Daoy (cell line): ENCODE results near the gene NUAK2. TPM values are rescaled to one million over a fixed set of nuclear protein-coding genes. Genes with fewer than 3 reads are reported as not detected.

ENCODE experiments used
- DNase-seq: peaks from one replicate; pipeline ENCODE4 v3.0.0-alpha.2; 2015; ENCODE audit warnings: low read depth
- total RNA-seq: library from RNA; depleted of rRNA; stranded (reverse); fragments of >200 nt; shearing (Covaris generic); gene quantifications from 2 replicates; pipeline ENCODE4 v1.2.3, GENCODE V29; 2014

The NUAK2 gene
- total RNA-seq, 1 experiment from 2014 or later: 11.1 TPM

DNA sequence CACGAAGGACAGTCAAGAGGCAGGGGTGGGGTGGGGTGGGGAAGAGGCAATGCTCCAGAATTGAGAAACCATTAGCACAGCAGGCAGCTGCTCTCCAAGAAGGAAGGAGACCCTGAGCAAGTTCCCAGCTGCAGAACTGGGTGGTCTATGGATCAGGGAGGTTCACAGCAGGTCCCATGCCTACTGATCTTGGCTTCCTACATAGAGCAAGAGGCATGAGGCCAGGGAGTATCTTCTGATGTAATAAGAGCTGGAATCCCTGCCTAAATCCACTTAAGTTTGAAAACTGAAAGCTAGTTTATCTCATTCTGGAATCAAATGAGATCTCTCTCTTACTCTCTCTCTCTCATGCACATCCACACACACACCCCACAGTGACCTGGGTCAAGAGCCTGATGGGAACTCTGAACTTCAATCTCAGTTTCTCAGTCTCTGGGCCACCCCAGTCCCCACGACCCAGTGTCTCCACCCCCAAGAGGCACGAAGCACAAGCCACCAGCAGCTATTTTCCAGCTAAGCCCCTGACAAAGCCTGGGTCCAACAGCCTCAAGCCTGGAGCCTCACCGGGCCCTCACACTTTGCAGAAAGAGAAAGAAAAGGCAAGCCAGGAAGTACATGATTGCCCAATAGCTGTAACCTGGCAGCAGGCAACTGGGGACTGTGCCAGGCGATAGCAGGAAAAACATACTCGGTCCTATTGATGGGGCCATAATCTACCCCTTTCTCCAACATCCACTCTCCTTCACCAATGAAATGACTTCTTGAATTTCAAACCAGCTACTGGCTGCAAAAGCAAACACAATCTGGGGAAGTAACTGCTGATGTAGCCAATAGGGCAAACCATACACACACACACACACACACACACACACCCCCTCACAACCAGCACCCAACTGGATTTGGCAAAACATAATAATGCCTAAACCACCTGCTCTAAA is 2.2 kb downstream of the NUAK2 start:
- peak; percentile 78 for DNase-seq

DNA sequence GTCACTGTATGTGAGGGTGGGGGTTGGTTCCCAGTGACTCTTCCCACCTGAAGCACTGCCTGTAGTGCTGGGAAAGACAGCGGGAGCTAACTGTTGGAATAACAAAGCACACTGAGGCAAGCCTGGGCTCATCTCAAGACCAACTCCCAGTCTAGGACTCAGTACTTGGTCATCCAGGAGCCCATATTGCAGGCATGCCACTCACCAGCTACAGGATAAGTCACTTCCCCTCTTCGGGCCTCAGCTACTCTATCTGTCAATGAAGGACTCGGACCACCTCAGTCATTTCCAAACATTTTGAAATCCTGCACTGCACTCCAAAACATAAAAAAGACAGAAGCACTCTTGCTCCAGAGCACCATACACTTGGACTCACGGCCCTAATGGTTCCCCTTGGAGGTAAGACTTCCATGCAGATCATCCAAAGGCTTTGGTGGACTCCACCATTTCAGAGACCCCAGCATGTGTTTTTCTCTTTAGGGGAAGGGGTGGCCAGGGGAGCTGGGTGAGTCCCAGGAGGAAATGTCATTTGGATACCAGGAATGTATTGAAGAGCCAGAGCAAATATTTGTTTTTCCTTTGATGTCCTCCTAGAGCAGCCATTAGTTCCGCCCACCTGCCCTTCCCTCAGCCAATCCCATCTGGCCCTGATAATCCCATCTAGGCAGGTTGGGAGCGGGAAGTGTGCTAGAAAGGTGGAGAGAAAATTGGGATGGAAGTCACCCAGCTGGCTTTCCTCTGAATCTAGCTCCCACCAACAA is 3.1 kb downstream of the NUAK2 start:
- DNase-seq: no peak

DNA sequence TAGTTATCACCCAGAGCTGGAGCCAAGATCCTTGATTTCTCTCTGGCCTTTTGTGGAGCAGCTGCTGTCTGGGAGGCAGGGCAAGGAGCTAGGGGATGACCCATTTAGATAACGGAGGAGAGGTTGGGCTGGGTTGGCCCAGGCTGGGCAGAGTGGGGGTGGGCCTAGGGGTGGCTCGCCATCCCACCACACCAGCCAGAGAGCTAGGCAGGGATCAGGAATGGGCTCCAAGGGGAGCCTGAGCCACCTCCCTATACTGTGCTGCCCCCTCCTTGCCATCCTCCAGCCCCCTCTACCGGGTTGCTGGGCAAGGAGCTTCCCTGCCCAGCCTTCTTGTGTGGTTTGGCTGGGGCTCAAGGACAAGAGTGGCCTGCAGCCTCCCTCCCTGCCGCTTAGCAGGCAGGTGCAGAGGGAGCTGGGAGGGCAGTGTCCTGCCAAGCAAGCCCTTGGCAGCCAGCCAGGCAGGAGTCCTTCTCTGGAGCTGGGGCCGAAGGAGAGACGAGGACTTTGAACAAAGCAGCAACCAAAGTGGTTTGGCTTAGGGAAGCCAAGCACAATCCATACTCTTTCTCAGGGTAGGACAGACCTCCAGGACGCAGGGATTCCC is 4.1 kb downstream of the NUAK2 start:
- DNase-seq: peak; percentile 69

- DNase-seq: peak; percentile 50
Observed at GRCh38 chr1:205316161-205316566, 5.4 kb downstream of the NUAK2 start.

DNA sequence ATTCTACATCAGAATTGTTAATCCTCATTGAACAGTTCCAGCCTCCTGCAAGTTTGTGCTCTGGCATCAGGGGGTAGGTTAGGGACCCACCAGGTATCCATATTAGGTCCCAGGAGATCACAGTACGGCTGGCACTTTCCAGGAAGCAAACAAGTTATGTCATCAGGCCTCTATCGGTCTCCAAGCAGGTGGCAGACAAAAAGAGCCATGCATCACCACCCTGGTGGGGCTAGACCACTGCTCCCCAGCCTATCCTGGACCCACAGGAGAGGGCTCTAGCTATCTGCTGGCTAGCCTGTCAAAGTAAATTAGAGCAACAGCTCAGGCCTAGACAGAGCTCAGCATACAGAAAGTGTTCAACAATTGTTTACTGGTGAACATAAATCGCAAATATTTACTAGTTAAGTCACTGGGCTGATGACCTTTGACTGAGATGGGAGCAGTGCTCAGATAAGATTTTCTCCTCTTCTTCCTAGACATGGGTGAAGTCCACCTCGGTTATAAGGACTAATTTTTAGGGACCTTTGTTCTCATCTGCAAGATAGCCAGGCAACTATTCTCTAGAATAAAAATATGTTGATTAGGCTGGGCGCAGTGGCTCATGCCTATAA is 6.4 kb downstream of the NUAK2 start:
- no peak for DNase-seq

DNA sequence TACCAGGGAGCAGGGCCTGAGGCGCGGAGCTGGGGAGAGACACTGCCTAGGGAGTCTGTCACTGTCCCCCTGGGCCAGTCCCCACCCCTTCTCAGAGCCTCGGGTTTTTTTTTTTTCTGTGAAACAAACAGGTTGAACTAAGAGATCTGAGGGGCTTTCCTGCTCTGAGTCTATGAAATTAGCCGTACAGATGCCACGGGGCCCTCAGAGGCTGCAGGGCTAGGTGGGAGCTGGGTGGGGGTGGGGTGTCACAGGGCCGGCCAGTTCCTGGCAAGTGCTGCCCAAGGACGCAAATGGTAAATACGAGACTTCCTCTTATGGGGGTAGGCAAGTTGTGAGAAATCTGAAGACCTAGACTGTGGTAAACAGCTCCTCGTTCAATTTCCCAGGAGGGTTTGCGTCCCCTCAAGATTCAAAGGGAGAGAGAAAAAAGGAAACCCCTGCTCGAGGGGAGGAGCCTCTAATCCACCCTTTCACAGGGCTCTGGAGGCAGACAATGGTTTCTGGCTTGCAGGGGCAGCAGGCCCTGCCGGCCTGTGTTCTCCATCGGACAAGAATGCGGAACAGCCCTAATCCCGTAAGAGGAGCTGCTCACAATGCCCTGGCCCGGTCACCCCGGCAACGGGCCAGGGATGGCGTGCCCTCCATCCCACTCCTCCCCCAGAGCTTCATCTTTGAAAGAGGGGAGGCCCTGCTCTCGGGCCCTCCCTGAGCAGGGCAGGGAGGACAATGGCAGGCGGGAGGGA is 7.8 kb downstream of the NUAK2 start:
- DNase-seq: no peak

DNA sequence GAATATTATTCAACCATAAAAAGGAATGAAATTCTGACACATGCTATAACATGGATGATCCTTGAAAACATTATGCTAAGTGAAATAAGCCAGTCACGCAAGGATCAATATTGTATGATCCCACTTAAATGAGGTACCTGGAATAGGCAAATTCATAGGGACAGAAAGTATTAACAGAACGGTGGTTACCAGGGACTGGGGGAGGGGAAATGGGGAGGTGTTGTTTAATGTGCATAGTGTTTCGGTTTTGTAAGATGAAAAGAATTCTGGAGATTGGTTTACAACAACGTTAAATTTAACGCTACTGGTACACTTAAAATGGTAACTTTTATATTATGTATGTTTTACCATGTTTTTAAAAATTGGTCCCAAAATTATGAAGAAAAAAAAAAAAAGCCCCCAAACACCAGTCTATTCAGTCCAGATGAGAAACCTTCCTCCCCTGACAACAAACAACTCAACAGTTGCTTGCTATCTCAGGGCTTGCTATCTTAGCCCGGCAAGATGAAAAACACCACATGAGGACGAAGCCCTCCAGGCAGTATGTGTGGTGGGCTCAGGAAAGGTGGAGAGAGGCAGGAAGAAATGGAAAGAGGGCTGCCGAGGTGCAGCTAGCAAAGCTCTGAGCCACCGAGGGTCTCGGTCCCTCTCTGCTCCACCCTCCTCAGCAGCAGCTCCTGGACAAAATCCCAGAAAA is 8.5 kb downstream of the NUAK2 start:
- no peak for DNase-seq

DNA sequence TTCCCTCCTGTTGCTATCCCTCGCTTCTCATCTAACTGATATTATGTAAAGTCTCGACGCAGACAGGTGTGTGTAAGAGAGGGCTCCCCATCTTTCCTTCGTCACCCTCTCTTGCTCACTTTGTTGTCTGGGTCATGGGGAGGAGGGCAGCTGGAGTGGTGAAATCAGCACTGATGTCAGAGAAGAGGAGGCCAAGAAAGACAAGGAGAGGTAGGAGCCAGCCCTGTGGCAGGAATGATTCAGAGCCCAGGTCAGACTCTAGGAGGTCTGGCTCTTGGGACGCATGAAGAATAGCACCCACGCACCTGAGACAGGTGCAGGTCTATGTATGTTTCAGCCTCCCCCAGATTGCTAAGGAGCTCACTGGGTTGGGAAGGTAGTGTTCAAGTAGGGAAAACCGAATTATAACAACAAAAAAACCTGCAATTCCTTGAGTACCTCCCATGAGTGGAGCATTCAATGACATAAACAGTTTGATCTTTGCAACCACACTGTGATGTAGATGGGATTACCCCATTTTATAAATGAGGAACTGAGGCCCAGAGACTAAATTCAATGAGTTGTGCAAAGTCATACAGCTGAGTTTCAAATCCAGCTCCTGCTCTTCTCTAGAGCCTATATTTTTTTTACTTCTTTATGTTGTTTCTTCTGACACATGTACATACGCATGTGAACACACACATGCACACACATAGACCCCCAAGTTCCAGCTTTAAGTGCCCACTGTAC is 10.4 kb downstream of the NUAK2 start:
- DNase-seq: no peak

DNA sequence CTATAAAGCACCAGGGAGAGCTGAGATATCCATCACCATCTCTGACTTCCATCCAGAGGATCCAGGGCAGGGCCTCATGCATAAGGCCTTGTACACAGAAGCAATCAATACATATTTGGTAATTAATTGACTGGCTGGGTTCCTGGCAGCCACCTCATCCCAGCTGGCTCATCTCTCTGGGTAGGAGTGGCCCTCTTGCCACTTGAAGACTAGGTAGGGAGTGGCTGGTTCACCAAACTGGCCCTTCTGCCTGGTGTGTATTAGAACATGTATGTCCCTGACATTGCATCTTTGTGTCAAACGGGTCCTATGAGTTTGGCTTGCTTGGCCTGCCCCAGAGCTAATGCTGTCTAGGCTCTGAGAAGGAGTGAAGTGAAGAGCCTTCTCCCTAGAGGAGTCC is 11.8 kb downstream of the NUAK2 start:
- DNase-seq: no peak

- no peak for DNase-seq
Observed at GRCh38 chr1:205306929-205307566, 14.5 kb downstream of the NUAK2 start.

- no peak for DNase-seq
Observed at GRCh38 chr1:205304695-205305070, 16.9 kb downstream of the NUAK2 start.

- no peak for DNase-seq
Observed at GRCh38 chr1:205304046-205304694, 17.4 kb downstream of the NUAK2 start.

DNA sequence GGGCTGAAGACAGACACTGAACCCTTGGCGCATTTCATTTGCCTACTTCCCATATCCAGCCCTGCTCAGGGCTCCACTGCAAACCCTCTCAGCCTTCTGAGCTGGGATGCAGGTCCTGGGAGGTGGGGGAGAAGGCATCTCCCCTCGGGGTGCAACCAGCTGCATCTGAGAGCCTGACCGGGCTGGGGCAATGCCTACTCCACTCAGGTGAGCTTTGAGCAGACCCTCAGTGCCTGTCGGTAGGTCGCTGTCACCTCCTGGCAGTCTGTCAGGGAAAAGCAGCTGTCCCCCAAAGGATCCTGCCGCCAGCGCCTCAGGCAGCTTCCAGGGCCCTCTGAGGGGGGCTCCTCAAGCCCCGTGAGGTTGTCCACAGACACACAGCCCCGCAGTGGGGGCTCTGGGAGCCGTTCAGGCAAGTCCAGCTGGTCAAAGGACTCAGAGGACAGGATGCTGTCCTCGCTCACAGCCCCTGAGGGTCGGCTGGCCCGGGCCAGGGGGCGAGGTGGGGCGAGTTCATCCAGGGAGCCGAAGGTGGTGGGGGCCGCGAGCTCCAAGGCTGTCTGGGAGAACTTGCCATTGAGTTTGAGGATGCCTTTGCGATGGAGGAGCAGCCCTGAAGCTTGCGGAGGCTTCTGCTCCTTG is 18.2 kb downstream of the NUAK2 start:
- no peak for DNase-seq

DNA sequence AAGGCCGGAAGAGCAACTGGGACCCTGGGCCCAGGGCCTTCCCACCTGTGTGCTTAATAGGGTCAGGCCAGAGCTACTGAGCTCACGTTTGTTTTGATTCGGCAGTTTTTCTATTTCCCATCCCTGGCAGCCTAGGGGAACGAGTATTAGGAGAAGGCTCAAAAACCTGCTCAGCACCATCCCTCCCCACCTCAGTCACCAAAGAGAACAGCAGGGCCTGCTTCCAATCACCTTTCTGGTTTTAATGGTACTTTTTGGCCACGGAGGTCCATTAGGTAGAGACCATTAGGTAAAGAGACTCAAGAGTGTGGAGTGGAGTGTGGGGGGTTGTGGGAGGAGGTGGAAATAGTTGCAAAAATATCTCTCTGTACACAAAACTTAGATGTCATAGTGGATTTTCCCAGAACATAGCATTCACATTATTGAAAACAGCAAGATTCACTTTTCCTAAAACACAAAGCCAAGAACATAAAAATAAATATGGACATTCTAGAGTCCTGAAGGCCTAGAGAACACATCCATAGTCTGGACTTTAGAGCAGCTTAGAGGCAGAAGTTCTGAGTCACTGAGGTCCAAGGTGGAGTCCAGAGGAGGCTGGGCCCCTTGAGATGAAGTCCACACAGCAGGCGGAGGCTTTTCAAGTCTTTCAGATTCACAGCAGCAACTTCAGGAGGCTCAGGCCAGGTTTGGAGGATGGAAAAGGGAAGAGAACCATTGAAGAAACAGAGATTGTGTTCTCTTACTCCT is 19.5 kb downstream of the NUAK2 start:
- DNase-seq: peak; percentile 51

- peak; percentile 98 for DNase-seq
Observed at GRCh38 chr1:205301205-205301821, 20.2 kb downstream of the NUAK2 start.

GRCh38 chr1:205300149-205300548 is 21.4 kb downstream of the NUAK2 start:
- no peak for DNase-seq
